GM19351 (cell line): ENCODE results near the gene RNF157.
"Not testable (repeated sequence)": the region's sequence is repeated elsewhere in the genome, so short reads cannot be mapped to it uniquely, and the experiment has no call there.

Experiments
- ATAC-seq: cut with Tn5 transposase; IDR thresholded peaks from one replicate; pipeline ENCODE4 v1.9.1; 2021; ENCODE audit warnings: mild to moderate bottlenecking, moderate library complexity; ENCODE audit not compliant: unreplicated experiment

The RNF157 gene

DNA sequence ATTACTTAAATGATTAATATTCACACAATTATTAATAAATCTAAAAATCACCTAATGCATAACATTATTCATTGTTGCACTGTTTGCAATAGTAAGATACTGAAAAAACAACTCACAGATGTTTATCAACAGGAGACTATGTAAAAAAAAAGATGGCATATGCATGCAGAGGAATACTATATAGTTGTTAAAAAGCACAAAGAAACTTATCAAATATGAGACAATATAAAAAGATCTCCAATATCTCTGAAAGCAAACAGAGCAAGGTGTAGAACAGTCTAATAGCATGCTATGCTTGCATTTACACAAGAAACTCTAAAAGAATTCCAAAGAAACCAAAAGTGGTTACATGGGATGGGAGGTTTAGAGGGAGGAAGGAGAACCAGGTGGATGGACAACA lies 3.7 kb downstream of the RNF157 start:
- ATAC-seq: no peak

DNA sequence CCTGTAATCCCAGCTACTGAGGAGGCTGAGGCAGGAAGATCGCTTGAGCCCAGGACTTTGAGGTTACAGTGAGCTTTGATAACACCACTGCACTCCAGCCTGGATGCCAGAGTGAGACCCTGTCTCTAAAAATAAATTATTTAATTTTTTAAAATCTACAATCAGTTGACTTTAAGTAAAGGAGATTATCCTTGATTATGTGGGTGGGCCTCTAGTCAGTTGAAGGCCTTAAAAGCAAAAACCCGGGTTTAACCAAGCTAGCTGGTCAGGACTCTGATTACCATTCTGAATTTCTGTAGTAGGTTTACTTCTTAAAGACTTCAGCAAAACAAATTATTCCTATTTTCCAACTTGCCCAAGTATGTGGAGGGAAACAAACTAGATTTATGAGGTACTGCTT lies 4.4 kb downstream of the RNF157 start:
- no peak for ATAC-seq

- no peak for ATAC-seq
Measured at GRCh38 chr17:76234354-76234679, 6.0 kb downstream of the RNF157 start.

DNA sequence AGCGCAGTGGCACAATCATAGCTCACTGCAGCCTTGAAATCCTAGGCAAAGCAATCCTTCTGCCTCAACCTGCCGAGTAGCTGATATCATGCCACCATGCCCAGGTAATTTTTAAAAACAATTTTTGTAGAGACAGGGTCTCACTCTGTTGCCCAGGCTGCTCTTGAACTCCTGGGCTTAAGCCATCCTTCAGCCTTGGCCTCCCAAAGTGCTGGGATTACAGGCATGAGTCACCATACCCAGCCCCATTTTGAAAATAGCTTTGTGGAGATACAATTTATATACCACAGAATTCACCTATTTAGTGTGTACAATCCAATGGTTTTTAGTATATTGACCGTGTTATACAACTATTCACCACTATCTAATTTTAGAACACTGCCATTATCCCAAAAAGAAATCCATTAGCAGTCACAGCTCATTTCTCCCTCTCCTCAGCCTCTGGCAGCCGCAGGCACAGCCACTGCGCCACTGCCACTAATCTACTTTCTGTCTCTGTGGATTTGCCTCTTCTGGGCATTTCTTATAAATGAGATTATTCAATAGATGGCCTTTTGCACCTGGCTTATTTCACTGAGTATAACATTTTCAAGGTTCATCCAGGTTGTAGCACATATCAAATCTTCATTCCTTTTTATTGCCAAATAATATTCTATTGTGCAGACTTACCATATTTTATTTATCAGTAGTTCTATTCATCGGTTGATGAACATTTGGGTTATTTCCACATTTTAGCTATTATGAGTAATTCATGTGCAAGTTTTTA lies 6.5 kb downstream of the RNF157 start:
- ATAC-seq: no peak

GRCh38 chr17:76232342-76232741 lies 8.0 kb downstream of the RNF157 start:
- ATAC-seq: no peak

DNA sequence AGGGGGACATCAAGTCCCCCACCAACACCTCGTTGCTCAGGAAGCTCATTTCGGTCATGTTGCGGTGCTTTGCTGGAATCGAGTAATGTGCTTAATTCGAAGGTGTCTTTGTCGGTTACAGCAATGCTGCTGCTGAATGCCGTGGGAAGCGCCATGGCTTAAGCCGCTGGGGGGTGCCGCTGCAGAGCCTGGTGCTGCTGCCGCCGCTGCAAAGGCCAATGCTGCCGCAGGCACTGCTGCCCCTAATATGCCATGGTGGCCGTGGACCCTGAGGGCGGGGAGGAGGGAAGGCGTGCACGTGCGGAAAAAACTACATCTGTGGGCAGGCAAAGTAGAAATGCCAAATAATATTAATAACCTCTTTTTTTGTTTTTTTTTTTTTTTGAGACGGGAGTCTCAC lies 13.5 kb downstream of the RNF157 start:
- not testable (repeated sequence) for ATAC-seq

DNA sequence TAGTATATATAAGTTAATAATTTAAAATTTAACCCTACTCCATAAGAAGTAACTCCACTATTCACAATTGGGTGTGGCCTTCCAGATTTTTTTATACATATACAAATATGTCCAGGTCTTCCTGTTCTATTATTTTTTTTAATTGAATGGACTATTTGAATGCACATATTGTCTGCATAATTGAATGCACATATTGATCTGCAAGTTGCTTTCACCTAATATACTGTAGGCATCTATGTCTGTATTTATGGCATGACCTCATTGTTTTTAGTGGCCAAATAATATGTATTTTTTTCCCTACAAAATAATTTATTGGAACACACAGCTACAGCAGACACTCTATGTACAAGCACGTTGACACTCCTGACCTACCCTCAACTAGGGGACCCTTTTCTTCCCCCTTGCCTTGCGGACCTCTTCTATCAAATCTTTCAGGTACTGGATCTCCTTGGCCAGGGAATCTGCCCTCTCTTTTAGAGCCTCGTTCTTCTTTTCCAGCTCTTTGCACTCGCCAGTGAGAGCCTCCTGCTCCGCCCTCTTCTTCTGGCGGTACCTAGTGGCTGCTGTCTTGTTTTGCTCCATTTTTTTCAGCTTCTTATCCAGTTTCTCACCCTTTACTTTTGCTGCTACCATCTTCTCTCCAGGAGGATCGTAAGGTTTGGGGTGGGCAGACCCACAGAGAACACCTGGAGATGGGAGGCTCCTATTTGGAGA lies 14.8 kb downstream of the RNF157 start:
- not testable (repeated sequence) for ATAC-seq

- no peak for ATAC-seq
Measured at GRCh38 chr17:76223802-76224201, 16.5 kb downstream of the RNF157 start.

- ATAC-seq: no peak
Measured at GRCh38 chr17:76219670-76220383, 20.5 kb downstream of the RNF157 start.

GRCh38 chr17:76217081-76217480 lies 23.2 kb downstream of the RNF157 start:
- no peak for ATAC-seq

GRCh38 chr17:76213491-76213890 lies 26.8 kb downstream of the RNF157 start:
- ATAC-seq: no peak

DNA sequence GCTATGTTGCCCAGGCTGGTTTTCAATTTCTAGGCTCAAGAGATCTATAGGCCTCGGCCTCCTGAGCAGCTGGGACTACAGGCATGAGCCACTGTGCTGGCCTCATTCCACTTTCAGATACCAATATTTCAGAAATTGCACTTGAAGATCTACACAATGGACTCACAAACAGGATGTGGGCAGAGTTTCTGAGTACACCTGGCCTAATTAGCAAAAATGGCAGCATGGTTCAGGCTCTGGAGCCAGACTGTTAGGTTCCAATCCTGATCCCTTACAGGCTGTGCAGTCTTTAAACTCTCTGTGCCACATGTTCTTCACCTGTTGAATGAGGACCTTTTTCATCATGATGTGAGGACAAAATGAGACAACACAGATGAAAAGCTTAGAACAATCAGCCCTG lies 32.2 kb downstream of the RNF157 start:
- ATAC-seq: no peak

DNA sequence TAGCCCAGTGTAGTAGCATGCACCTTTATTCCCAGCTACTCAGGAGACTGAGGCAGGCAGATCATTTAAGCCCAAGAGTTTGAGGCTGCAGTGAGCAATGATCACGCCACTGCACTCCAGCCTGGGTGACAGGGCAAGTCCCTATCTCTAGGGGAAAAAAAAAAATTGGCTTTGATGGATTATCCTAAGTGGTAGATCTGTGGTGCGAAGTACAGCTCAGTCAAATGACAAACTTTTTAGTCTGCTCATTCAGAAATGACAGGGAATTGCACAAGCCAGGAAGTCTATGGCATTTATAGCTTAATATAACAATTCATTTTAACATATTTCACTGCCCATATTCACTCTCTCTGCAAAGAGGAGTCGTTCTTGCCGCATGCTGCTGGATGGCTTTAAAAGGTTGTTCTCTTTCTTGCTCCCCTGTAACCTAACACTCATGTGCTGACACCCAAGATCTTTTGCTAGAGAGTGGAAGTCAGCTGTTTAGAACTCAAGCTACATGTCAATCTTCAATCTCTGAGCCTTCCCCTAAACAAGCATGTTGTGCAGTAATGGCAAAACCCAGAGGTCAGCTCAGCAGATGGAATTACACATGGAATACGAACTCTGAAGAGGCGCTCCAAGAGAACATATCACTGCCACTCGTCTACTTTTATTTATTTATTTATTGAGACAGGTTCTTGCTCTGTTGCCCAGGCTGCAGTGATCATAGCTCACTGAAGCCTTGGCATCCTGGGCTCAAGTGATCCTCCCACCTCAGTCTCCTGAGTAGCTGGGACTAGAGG lies 32.8 kb downstream of the RNF157 start:
- no peak for ATAC-seq

DNA sequence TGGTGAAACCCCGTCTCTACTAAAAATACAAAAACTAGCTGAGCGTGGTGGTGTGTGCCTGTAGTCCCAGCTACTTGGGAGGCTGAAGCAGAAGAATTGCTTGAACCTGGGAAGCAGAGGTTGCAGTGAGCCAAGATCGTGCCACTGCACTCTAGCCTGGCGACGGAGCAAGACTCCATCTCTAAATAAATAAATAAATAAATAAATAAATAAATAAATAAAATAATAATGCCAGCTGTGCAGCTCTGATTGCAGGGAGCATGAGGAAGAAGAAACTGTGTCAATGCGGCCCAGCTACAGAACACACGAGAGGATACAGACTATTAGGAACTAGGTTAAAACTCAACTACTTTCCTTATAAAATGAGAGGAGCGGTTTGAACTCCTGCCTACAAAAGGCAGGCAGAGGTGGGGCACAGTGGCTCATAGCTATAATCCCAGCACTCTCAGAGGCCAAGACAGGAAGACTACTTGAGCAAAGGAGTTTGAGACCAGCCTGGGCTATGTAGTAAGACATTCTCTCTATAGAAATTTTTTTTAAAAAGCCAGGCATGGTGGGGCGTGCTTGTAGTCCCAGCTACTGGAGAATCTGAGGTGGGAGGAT lies 34.6 kb downstream of the RNF157 start:
- ATAC-seq: not testable (repeated sequence)

- ATAC-seq: no peak
Measured at GRCh38 chr17:76204277-76204676, 36.0 kb downstream of the RNF157 start.

GRCh38 chr17:76200354-76200753 lies 39.9 kb downstream of the RNF157 start:
- ATAC-seq: no peak

DNA sequence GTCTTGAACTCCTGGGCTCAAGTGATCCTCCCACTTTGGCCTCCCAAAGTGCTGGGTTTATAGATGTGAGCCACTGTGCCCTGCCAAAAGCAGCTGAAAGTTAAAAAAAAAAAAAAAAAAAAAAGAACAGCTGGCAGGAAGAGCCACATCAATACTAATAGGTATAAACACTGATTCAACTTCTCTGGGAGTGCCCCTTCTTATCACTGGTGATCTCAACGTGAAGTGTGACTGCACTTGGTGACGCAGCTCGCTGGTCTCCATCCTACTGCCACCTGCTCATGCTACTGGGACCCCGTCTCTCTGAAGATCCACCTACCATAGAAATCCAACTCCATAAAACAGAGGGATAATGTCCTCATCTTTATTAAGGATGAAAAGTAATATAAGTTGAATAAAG lies 40.8 kb downstream of the RNF157 start:
- ATAC-seq: no peak

GRCh38 chr17:76198702-76199101 lies 41.6 kb downstream of the RNF157 start:
- ATAC-seq: no peak

DNA sequence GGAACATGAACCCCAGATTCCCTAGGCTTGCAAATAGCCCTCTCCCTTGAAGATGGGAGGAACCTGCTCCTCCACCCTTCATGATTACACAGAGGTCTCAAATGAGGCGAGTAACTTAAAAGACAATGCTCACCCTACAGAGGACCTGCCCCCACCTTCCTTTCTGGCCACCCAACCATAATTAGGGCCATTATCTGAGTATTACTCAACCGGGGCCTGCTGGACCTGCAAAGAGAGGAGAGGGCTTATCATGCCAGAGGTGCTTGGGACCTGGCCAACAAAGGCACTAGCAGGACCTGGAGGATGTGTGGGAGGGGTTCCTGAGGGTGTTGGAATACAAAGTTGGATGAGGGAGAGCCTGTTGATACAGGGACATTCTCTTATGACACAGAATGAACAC lies 42.4 kb downstream of the RNF157 start:
- ATAC-seq: no peak

DNA sequence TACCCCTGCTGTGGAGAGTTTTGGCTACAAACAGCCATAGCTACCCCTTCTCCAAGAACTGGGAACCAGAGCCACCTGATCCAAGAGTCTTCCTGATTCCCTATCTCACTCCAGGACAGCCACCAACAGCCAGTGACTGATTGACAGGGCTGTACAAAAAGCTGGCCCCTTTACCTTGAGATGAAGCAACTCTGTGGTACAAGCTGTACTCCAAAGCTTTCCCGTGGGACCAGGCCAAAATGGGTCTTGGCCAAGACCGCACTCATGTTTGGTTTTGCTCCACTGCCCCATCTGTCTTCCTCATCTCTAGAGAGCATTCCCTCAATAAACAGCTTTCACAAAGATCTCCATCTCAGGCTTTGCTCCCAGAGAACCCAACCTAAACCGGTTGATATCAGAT lies 43.6 kb downstream of the RNF157 start:
- no peak for ATAC-seq
